OCI-LY1 (cell line): ENCODE results near the gene ENTPD2.

Source experiments
- H2AFZ ChIP-seq: fragments of 200-600 bp; sonication (generic), shearing (Covaris generic); 2 replicates; pipeline ENCODE4 v1.6.0; 2014; ENCODE audit warnings: antibody characterized with exemption, mild to moderate bottlenecking, low read length
- H3F3A ChIP-seq: fragments of 200-600 bp; sonication (generic), shearing (Covaris generic); 2 replicates; pipeline ENCODE4 v1.6.0; 2014; ENCODE audit warnings: mild to moderate bottlenecking, antibody characterized with exemption, low read length, moderate library complexity; ENCODE audit not compliant: insufficient read depth
- H3K27ac ChIP-seq: fragments of 200-600 bp; sonication (generic); 2 replicates; pipeline ENCODE4 v1.5.1; 2014; ENCODE audit warnings: low read length, mixed run types, mild to moderate bottlenecking, low read depth; ENCODE audit not compliant: poor library complexity, severe bottlenecking
- H3K27me3 ChIP-seq: fragments of 200-600 bp; sonication (generic); 2 replicates; pipeline ENCODE4 v1.6.0; 2014; ENCODE audit warnings: antibody characterized with exemption, mild to moderate bottlenecking, low read length, moderate library complexity; ENCODE audit not compliant: insufficient read depth
- H3K36me3 ChIP-seq: fragments of 200-600 bp; sonication (generic); 2 replicates; pipeline ENCODE4 v1.6.1; 2014; ENCODE audit warnings: mild to moderate bottlenecking, antibody characterized with exemption, low read length, moderate library complexity, mixed read lengths; ENCODE audit not compliant: insufficient read depth
- H3K4me1 ChIP-seq: fragments of 200-600 bp; sonication (generic); 2 replicates; pipeline ENCODE4 v1.5.1; 2014; ENCODE audit warnings: mild to moderate bottlenecking, low read length, moderate library complexity; ENCODE audit not compliant: insufficient read depth, severe bottlenecking
- H3K4me2 ChIP-seq: fragments of 200-600 bp; sonication (generic), shearing (Covaris generic); 2 replicates; pipeline ENCODE4 v1.6.1; 2014; ENCODE audit warnings: low read length
- H3K4me3 ChIP-seq: fragments of 200-600 bp; sonication (generic); 2 replicates; pipeline ENCODE4 v1.5.1; 2014; ENCODE audit warnings: low read length, low read depth, mild to moderate bottlenecking, mixed read lengths; ENCODE audit not compliant: poor library complexity, severe bottlenecking
- H3K79me2 ChIP-seq: fragments of 200-600 bp; shearing (Covaris generic); 2 replicates; pipeline ENCODE4 v1.6.1; 2016; ENCODE audit warnings: mixed run types, low read length, mixed read lengths; ENCODE audit not compliant: insufficient read depth
- H3K9ac ChIP-seq: fragments of 200-600 bp; sonication (generic), shearing (Covaris generic); 2 replicates; pipeline ENCODE4 v1.6.1; 2014; ENCODE audit warnings: mild to moderate bottlenecking, low read length, mixed read lengths
- H3K9me2 ChIP-seq: fragments of 200-600 bp; sonication (generic), shearing (Covaris generic); 2 replicates; pipeline ENCODE4 v1.6.1; 2014; ENCODE audit warnings: low read depth, mild to moderate bottlenecking, low read length, mixed read lengths
- H3K9me3 ChIP-seq: fragments of 200-600 bp; shearing (Covaris generic); 2 replicates; pipeline ENCODE4 v1.6.1; 2014; ENCODE audit warnings: low read length, mixed read lengths
- H4K20me1 ChIP-seq: fragments of 200-600 bp; sonication (generic), shearing (Covaris generic); 2 replicates; pipeline ENCODE4 v1.6.0; 2016; ENCODE audit warnings: mild to moderate bottlenecking, low read length; ENCODE audit not compliant: insufficient read depth
- CTCF ChIP-seq: fragments of 200-600 bp; sonication (generic), shearing (Covaris generic); IDR thresholded peaks from 2 replicates; pipeline ENCODE4 v1.5.1; 2017; ENCODE audit warnings: mild to moderate bottlenecking, antibody characterized with exemption, low read length, moderate library complexity, mixed read lengths
- EZH2 ChIP-seq: fragments of 200-600 bp; sonication (generic), shearing (Covaris generic); IDR thresholded peaks from 2 replicates; pipeline ENCODE4 v1.8.0; 2017; ENCODE audit warnings: borderline replicate concordance, mixed run types, mild to moderate bottlenecking, antibody characterized with exemption, low read length, moderate library complexity, mixed read lengths

ENTPD2 gene

DNA sequence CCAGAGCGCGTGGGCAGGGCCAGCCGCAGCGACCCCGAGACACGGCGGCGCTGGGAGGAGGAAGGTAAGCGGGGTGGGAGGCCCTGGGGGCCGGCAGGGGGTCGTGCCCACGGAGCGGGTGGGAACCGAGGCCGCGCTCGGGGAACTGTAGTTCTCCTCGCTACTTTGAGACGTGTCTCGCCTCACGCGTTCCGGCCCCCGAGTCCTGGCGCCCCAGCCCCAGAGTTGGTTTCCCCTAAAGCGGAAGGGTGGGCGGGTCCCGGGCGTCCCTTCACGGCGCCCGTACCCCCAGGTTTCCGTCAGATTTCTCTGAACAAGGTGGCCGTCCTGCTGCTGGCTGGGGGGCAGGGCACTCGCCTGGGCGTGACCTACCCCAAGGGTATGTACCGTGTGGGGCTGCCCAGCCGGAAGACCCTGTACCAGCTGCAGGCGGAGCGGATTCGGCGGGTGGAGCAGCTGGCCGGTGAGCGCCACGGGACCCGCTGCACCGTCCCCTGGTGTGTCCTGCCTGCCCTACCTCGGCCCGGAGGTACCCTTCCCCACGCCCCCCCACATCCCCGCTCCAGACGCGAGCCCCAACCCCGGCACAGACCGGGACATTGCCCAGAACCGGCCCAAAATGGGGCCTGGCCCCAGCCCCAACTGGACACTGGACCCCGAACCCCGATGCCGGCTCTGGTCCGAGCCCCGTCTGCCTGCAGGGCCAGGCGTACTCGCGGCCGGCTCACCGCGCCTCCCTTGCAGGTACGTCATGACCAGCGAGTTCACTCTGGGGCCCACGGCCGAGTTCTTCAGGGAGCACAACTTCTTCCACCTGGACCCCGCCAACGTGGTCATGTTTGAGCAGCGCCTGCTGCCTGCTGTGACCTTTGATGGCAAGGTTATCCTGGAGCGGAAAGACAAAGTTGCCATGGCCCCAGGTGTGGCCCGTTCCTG, 24.2 kb upstream of the ENTPD2 start:
- Histone ChIP-seq H3K4me1 (peaks cover 25% of the 10 kb centered on the region), H4K20me1 (no peaks in the 10 kb centered on the region), H3F3A (no peaks in the 10 kb centered on the region), H3K4me3 (peak overlapping the region; percentile 63), H3K4me2 (peak overlapping the region; percentile 62), H2AFZ (no peak overlapping the region), H3K27ac (no peak overlapping the region), H3K9me3 (no peaks in the 10 kb centered on the region), H3K27me3 (no peaks in the 10 kb centered on the region; the same call in 1 of the 2 replicates), H3K79me2 (no peaks in the 10 kb centered on the region), H3K9me2 (no peaks in the 10 kb centered on the region), H3K36me3 (peaks cover 29% of the 10 kb centered on the region), H3K9ac (peak overlapping the region; percentile 58)
- TF ChIP-seq CTCF (no peak), EZH2 (no peak)

GRCh38 chr9:137077010-137077747, 23.3 kb upstream of the ENTPD2 start, which contains the start of gene UAP1L1:
UAP1L1 (plus strand) TSS chr9:137077517; CDS start chr9:137077533, 16 bp downstream.
- no peaks in the 10 kb centered on the region for H4K20me1 ChIP-seq
- H3K9me2 ChIP-seq, result no peaks in the 10 kb centered on the region
- H3K36me3 ChIP-seq, result peaks cover 27% of the 10 kb centered on the region
- H3K4me2 ChIP-seq, result peak within 1 kb of the TSS; percentile 95
- H2AFZ ChIP-seq, result no peak within 1 kb of the TSS
- H3K79me2 ChIP-seq, result no peaks in the 10 kb centered on the region
- no peak for TF ChIP-seq CTCF
- TF ChIP-seq EZH2, result no peak
- H3K9ac ChIP-seq, result peak within 1 kb of the TSS; percentile 84
- no peaks in the 10 kb centered on the region for H3F3A ChIP-seq
- peak within 1 kb of the TSS; percentile 63 for H3K4me3 ChIP-seq
- H3K9me3 ChIP-seq, result no peaks in the 10 kb centered on the region
- peak within 1 kb of the TSS; percentile 62 for H3K27ac ChIP-seq
- H3K4me1 ChIP-seq, result peaks cover 25% of the 10 kb centered on the region
- no peaks in the 10 kb centered on the region for H3K27me3 ChIP-seq

- peaks cover 25% of the 10 kb centered on the region for H3K4me1 ChIP-seq
- peak overlapping the region; percentile 84 for H3K9ac ChIP-seq
- H3F3A ChIP-seq, result no peaks in the 10 kb centered on the region
- peak overlapping the region; percentile 62 for H3K27ac ChIP-seq
- no peak overlapping the region for H2AFZ ChIP-seq
- no peak for TF ChIP-seq EZH2
- no peak for TF ChIP-seq CTCF
- peak overlapping the region; percentile 63 for H3K4me3 ChIP-seq
- peaks cover 21% of the 10 kb centered on the region for H3K36me3 ChIP-seq
- no peaks in the 10 kb centered on the region for H4K20me1 ChIP-seq
- H3K27me3 ChIP-seq, result no peaks in the 10 kb centered on the region
- H3K4me2 ChIP-seq, result peak overlapping the region; percentile 95
- H3K79me2 ChIP-seq, result no peaks in the 10 kb centered on the region
- H3K9me2 ChIP-seq, result no peaks in the 10 kb centered on the region
- no peaks in the 10 kb centered on the region for H3K9me3 ChIP-seq
Observed at GRCh38 chr9:137076636-137077009, 22.8 kb upstream of the ENTPD2 start.
